WTC11 (cell line): ENCODE results near the gene ACO2. TPM values are rescaled to one million over a fixed set of nuclear protein-coding genes. Genes with fewer than 3 reads are reported as not detected.

Source experiments
- ATAC-seq: fragments of 200-7000 bp; cut with Tn5 transposase; 2 replicates; pipeline ENCODE4 v1.10.0; 2021; ENCODE audit warnings: mild to moderate bottlenecking, moderate library complexity
- CTCF ChIA-PET: fragments of 300-600 bp; sonication (Branson Sonifier 250); formaldehyde crosslinking; loops from one replicate; lab custom pipeline; 2021; ENCODE audit warnings: antibody characterized with exemption; lab: Charles Lee
- POLR2A ChIA-PET: fragments of 350-600 bp; sonication (Branson Sonifier 250); formaldehyde crosslinking; loops from one replicate; lab custom pipeline; 2021; ENCODE audit warnings: antibody characterized with exemption; lab: Charles Lee
- DNase-seq: peaks from one replicate; pipeline ENCODE4 v3.0.0; 2021; ENCODE audit warnings: low spot score
- H3K27ac Mint-ChIP-seq: 2 replicates; pipeline ENCODE4 v1.8.0; 2021; ENCODE audit warnings: mixed read lengths
- H3K27me3 Mint-ChIP-seq: 2 replicates; pipeline ENCODE4 v1.8.0; 2021; ENCODE audit warnings: low read depth, mild to moderate bottlenecking, moderate library complexity, mixed read lengths
- H3K36me3 Mint-ChIP-seq: 2 replicates; pipeline ENCODE4 v1.8.0; 2021; ENCODE audit warnings: mixed read lengths
- H3K4me1 Mint-ChIP-seq: 2 replicates; pipeline ENCODE4 v1.8.0; 2022; ENCODE audit warnings: mixed read lengths
- H3K4me3 Mint-ChIP-seq: 2 replicates; pipeline ENCODE4 v1.8.0; 2021; ENCODE audit warnings: mild to moderate bottlenecking, moderate library complexity, mixed read lengths
- H3K9me3 Mint-ChIP-seq: 2 replicates; pipeline ENCODE4 v1.8.0; 2021; ENCODE audit warnings: mixed read lengths
- EMX1 ChIP-seq: fragments of 250-450 bp; sonication (Bioruptor Pico); IDR thresholded peaks from 2 replicates; pipeline ENCODE4 v1.8.0; 2021; ENCODE audit warnings: mild to moderate bottlenecking
- FOXK1 ChIP-seq: sonication (generic); formaldehyde crosslinking; IDR thresholded peaks from 2 replicates; pipeline ENCODE4 v1.8.0; 2022; ENCODE audit warnings: mild to moderate bottlenecking, moderate library complexity, missing genetic modification reagents
- GABPB1 ChIP-seq: sonication (generic); formaldehyde crosslinking; IDR thresholded peaks from 2 replicates; pipeline ENCODE4 v1.8.1; 2023; ENCODE audit warnings: mild to moderate bottlenecking, missing genetic modification reagents
- GRHL2 ChIP-seq: fragments of 250-450 bp; sonication (Bioruptor Pico); IDR thresholded peaks from 2 replicates; pipeline ENCODE4 v1.8.0; 2022; ENCODE audit warnings: mild to moderate bottlenecking, moderate library complexity; ENCODE audit not compliant: insufficient replicate concordance, severe bottlenecking
- HMGA2 ChIP-seq: fragments of 250-450 bp; sonication (Bioruptor Pico); IDR thresholded peaks from 2 replicates; pipeline ENCODE4 v1.4.0; 2021; ENCODE audit warnings: mild to moderate bottlenecking, moderate library complexity
- IRF2 ChIP-seq: sonication (generic); formaldehyde crosslinking; IDR thresholded peaks from 2 replicates; pipeline ENCODE4 v1.8.0; 2022; ENCODE audit warnings: low read depth, missing genetic modification reagents, borderline replicate concordance
- KAT7 ChIP-seq: sonication (generic); formaldehyde crosslinking; IDR thresholded peaks from 2 replicates; pipeline ENCODE4 v1.8.1; 2023; ENCODE audit warnings: missing genetic modification reagents, mild to moderate bottlenecking, borderline replicate concordance
- NFE2L1 ChIP-seq: sonication (generic); formaldehyde crosslinking; IDR thresholded peaks from 2 replicates; pipeline ENCODE4 v1.8.1; 2023; ENCODE audit warnings: missing genetic modification reagents
- NFYB ChIP-seq: sonication (generic); formaldehyde crosslinking; conservative IDR thresholded peaks from 2 replicates; pipeline ENCODE4 v1.8.0; 2022; ENCODE audit warnings: low read depth, missing genetic modification reagents
- PRRX2 ChIP-seq: fragments of 250-450 bp; sonication (Bioruptor Pico); IDR thresholded peaks from 2 replicates; pipeline ENCODE4 v1.8.0; 2021; ENCODE audit warnings: mild to moderate bottlenecking
- RORB ChIP-seq: fragments of 250-450 bp; sonication (Bioruptor Pico); IDR thresholded peaks from 2 replicates; pipeline ENCODE4 v1.9.0; 2021; ENCODE audit warnings: mild to moderate bottlenecking
- SMAD4 ChIP-seq: sonication (generic); formaldehyde crosslinking; IDR thresholded peaks from 2 replicates; pipeline ENCODE4 v1.8.0; 2022; ENCODE audit warnings: mild to moderate bottlenecking, missing genetic modification reagents
- TCF7 ChIP-seq: sonication (generic); formaldehyde crosslinking; IDR thresholded peaks from 2 replicates; pipeline ENCODE4 v1.8.0; 2022; ENCODE audit warnings: mild to moderate bottlenecking, low read depth, missing genetic modification reagents, moderate library complexity
- TEAD4 ChIP-seq: sonication (generic); formaldehyde crosslinking; IDR thresholded peaks from 2 replicates; pipeline ENCODE4 v1.8.0; 2022; ENCODE audit warnings: mild to moderate bottlenecking, missing genetic modification reagents
- ZNF219 ChIP-seq: sonication (generic); formaldehyde crosslinking; IDR thresholded peaks from 2 replicates; pipeline ENCODE4 v1.8.0; 2023; ENCODE audit warnings: missing genetic modification reagents, mild to moderate bottlenecking, borderline replicate concordance
- total RNA-seq: library from RNA; stranded (reverse); gene quantifications from 3 replicates; pipeline ENCODE4 v1.2.3, GENCODE V29; 2021
- TF ChIP-seq, protein P1 (sequence below): sonication (generic); formaldehyde crosslinking; IDR thresholded peaks from 2 replicates; pipeline ENCODE4 v1.8.1; 2023; ENCODE audit warnings: mild to moderate bottlenecking, missing genetic modification reagents, moderate library complexity
- TF ChIP-seq, protein P2 (sequence below): sonication (generic); formaldehyde crosslinking; IDR thresholded peaks from 2 replicates; pipeline ENCODE4 v1.8.1; 2022; ENCODE audit warnings: mild to moderate bottlenecking, missing genetic modification reagents, moderate library complexity, borderline replicate concordance
- TF ChIP-seq, protein P3 (sequence below): sonication (generic); formaldehyde crosslinking; IDR thresholded peaks from 2 replicates; pipeline ENCODE4 v1.8.1; 2023; ENCODE audit warnings: mild to moderate bottlenecking, missing genetic modification reagents, moderate library complexity
- TF ChIP-seq, protein P4 (sequence below): sonication (generic); formaldehyde crosslinking; IDR thresholded peaks from 2 replicates; pipeline ENCODE4 v1.8.1; 2023; ENCODE audit warnings: mild to moderate bottlenecking, moderate library complexity, missing genetic modification reagents
- TF ChIP-seq, protein P5 (sequence below): fragments of 200-600 bp; IDR thresholded peaks from 2 replicates; pipeline ENCODE4 v1.8.0; 2022; ENCODE audit warnings: antibody characterized with exemption
- TF ChIP-seq, protein P6 (sequence below): fragments of 250-450 bp; sonication (Bioruptor Pico); IDR thresholded peaks from 2 replicates; pipeline ENCODE4 v1.9.0; 2021; ENCODE audit warnings: moderate library complexity, mild to moderate bottlenecking, inconsistent platforms, borderline replicate concordance
- TF ChIP-seq, protein P7 (sequence below): fragments of 250-450 bp; sonication (Bioruptor Pico); conservative IDR thresholded peaks from 2 replicates; pipeline ENCODE4 v1.9.0; 2021; ENCODE audit warnings: mild to moderate bottlenecking
- TF ChIP-seq, protein P8 (sequence below): sonication (generic); formaldehyde crosslinking; IDR thresholded peaks from 2 replicates; pipeline ENCODE4 v1.8.1; 2022; ENCODE audit warnings: low read depth, missing genetic modification reagents, borderline replicate concordance

ACO2 gene
- total RNA-seq, 1 experiment from 2014 or later, result 104 TPM

DNA sequence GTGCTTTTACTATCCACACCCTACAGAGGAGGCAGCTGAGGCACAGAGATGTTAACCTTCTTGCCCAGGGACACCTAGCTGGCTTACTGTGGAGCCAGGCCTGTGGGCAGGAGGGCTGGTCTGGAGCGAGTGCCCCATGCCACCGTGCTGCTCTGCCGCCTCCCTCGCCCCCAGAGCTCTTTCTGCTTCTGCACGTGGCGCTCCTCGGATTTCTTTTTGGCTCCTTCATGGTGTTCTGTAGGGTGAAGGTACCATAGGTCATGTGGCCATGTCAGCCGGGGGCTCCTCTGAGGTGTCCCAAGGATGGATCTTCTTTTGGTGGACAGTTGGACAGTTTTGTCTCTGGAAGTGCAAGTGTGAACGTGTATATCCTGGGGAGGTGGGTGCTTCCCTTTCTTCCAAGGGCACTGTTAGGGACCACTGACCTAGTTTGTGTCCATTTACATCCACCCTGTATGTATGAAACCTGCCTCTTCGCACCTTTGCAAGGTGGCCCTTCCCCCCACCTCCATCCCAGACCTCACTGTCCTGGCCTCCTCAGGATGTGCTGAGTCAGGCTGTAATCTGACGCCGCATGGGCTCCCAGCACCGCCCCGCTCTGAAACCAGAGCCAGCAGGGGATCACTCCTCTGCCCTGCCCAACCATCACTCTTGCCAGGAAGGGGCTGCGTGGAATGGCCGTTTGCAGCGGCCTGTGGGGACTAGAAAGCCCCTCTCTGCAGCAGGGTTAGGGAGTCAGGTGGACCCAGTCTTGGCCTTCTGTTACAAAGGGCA lies 43.7 kb downstream of the ACO2 start:
- peak overlapping the region; percentile 94 for H3K27ac Mint-ChIP-seq
- H3K4me3 Mint-ChIP-seq, result no peak overlapping the region
- CTCF ChIA-PET, result interaction anchor here (1.1 to 2.1 kb wide), 4 partner anchors 14 to 111 kb away, joined by 3 to 12 read pairs (median 7); no protein-coding TSS in a partner anchor
- peak; percentile 86 for DNase-seq
- POLR2A ChIA-PET, result interaction anchor here (0.9 kb wide), 1 partner anchor 64 kb away, joined by 3 read pairs; no protein-coding TSS in a partner anchor
- H3K36me3 Mint-ChIP-seq, result peaks cover 23% of the 10 kb centered on the region; the same call in 1 of the 2 replicates
- H3K27me3 Mint-ChIP-seq, result no peaks in the 10 kb centered on the region
- H3K9me3 Mint-ChIP-seq, result no peaks in the 10 kb centered on the region
- peaks cover 22% of the 10 kb centered on the region for H3K4me1 Mint-ChIP-seq
- peak; percentile 95 for ATAC-seq
- no peak for TF ChIP-seq HMGA2
- no peak for TF ChIP-seq KAT7 (CRISPR knock-in tag)
- no peak for TF ChIP-seq GRHL2 (CRISPR knock-in tag)
- TF ChIP-seq, protein P1, sequence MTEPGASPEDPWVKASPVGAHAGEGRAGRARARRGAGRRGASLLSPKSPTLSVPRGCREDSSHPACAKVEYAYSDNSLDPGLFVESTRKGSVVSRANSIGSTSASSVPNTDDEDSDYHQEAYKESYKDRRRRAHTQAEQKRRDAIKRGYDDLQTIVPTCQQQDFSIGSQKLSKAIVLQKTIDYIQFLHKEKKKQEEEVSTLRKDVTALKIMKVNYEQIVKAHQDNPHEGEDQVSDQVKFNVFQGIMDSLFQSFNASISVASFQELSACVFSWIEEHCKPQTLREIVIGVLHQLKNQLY (CRISPR knock-in tag), result no peak
- TF ChIP-seq, protein P2, sequence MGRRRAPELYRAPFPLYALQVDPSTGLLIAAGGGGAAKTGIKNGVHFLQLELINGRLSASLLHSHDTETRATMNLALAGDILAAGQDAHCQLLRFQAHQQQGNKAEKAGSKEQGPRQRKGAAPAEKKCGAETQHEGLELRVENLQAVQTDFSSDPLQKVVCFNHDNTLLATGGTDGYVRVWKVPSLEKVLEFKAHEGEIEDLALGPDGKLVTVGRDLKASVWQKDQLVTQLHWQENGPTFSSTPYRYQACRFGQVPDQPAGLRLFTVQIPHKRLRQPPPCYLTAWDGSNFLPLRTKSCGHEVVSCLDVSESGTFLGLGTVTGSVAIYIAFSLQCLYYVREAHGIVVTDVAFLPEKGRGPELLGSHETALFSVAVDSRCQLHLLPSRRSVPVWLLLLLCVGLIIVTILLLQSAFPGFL (CRISPR knock-in tag), result no peak
- TF ChIP-seq, protein P3, sequence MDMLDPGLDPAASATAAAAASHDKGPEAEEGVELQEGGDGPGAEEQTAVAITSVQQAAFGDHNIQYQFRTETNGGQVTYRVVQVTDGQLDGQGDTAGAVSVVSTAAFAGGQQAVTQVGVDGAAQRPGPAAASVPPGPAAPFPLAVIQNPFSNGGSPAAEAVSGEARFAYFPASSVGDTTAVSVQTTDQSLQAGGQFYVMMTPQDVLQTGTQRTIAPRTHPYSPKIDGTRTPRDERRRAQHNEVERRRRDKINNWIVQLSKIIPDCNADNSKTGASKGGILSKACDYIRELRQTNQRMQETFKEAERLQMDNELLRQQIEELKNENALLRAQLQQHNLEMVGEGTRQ (CRISPR knock-in tag), result no peak
- TF ChIP-seq NFYB (CRISPR knock-in tag), result no peak
- no peak for TF ChIP-seq IRF2 (CRISPR knock-in tag)
- no peak for TF ChIP-seq SMAD4 (CRISPR knock-in tag)
- peak; percentile 59 for TF ChIP-seq FOXK1 (CRISPR knock-in tag)
- TF ChIP-seq GABPB1, result no peak
- TF ChIP-seq, protein P4, sequence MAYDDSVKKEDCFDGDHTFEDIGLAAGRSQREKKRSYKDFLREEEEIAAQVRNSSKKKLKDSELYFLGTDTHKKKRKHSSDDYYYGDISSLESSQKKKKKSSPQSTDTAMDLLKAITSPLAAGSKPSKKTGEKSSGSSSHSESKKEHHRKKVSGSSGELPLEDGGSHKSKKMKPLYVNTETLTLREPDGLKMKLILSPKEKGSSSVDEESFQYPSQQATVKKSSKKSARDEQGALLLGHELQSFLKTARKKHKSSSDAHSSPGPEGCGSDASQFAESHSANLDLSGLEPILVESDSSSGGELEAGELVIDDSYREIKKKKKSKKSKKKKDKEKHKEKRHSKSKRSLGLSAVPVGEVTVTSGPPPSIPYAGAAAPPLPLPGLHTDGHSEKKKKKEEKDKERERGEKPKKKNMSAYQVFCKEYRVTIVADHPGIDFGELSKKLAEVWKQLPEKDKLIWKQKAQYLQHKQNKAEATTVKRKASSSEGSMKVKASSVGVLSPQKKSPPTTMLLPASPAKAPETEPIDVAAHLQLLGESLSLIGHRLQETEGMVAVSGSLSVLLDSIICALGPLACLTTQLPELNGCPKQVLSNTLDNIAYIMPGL, result no peak
- TF ChIP-seq, protein P5, sequence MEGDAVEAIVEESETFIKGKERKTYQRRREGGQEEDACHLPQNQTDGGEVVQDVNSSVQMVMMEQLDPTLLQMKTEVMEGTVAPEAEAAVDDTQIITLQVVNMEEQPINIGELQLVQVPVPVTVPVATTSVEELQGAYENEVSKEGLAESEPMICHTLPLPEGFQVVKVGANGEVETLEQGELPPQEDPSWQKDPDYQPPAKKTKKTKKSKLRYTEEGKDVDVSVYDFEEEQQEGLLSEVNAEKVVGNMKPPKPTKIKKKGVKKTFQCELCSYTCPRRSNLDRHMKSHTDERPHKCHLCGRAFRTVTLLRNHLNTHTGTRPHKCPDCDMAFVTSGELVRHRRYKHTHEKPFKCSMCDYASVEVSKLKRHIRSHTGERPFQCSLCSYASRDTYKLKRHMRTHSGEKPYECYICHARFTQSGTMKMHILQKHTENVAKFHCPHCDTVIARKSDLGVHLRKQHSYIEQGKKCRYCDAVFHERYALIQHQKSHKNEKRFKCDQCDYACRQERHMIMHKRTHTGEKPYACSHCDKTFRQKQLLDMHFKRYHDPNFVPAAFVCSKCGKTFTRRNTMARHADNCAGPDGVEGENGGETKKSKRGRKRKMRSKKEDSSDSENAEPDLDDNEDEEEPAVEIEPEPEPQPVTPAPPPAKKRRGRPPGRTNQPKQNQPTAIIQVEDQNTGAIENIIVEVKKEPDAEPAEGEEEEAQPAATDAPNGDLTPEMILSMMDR, result no peak
- peak; percentile 100 for TF ChIP-seq NFE2L1 (CRISPR knock-in tag)
- TF ChIP-seq EMX1 (CRISPR knock-in tag), result no peak
- TF ChIP-seq, protein P6, sequence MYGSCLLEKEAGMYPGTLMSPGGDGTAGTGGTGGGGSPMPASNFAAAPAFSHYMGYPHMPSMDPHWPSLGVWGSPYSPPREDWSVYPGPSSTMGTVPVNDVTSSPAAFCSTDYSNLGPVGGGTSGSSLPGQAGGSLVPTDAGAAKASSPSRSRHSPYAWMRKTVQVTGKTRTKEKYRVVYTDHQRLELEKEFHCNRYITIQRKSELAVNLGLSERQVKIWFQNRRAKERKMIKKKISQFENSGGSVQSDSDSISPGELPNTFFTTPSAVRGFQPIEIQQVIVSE (CRISPR knock-in tag), result no peak
- TF ChIP-seq RORB (CRISPR knock-in tag), result no peak
- no peak for TF ChIP-seq PRRX2 (CRISPR knock-in tag)
- no peak for TF ChIP-seq TEAD4 (CRISPR knock-in tag)
- TF ChIP-seq, protein P7, sequence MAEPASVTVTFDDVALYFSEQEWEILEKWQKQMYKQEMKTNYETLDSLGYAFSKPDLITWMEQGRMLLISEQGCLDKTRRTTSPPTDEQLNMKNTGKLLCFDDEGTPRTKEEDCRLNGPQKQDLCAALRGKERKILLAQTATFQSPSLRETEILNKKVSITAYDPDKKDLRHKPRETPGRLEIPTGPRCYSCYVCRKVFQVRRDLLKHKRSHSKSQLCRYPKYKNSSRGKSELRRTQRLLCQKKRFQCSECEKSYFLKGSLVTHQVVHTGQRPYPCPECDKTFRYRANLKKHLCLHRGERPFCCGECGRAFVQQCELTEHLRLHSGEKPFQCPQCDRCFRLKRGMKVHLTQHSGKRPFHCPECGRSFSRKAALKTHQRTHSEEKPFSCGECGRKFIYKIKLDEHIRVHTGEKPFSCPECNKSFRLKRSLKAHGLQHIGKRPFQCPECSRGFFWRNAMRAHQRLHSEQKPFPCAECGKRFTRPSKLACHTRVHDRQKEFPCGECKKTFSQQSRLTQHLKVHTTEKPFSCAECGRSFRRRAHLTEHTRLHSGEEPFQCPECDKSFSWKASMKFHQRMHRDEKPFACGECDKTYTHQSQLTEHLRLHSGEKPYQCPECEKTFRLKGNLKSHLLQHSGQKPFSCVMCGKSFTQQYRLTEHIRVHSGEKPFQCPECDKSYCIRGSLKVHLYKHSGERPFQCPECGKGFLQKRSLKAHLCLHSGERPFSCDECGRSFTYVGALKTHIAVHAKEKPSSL (CRISPR knock-in tag), result no peak
- no peak for TF ChIP-seq ZNF219 (CRISPR knock-in tag)
- TF ChIP-seq TCF7 (CRISPR knock-in tag), result no peak
- TF ChIP-seq, protein P8, sequence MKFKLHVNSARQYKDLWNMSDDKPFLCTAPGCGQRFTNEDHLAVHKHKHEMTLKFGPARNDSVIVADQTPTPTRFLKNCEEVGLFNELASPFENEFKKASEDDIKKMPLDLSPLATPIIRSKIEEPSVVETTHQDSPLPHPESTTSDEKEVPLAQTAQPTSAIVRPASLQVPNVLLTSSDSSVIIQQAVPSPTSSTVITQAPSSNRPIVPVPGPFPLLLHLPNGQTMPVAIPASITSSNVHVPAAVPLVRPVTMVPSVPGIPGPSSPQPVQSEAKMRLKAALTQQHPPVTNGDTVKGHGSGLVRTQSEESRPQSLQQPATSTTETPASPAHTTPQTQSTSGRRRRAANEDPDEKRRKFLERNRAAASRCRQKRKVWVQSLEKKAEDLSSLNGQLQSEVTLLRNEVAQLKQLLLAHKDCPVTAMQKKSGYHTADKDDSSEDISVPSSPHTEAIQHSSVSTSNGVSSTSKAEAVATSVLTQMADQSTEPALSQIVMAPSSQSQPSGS, result no peak
